ENCODE measurements around the gene LPA. TPM values are rescaled to one million over a fixed set of nuclear protein-coding genes. Genes with fewer than 3 reads are reported as not detected.

LPA gene
- total RNA-seq, 1 experiment from 2014 or later = not detected

DNA sequence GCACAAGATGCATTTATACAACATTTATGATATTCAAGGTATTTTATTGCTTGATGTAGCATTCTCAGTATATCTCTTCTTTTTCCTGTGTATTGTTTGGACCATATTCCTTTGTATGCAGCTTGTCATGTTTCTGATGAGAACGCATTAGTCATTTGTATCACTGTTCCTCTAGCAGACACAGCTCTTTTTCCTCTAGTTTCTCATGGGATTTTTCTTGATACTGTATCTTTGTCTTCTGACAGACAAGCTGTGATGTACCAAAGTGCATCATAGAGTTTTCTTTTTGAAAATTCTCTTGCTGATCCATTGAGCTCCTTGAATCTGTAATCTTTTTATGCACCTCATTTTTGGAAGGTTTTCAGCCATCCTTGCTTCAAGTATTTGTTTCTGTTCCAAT, 175.0 kb downstream of the LPA start:
- no peaks in the 10 kb centered on the region for H3K4me1 ChIP-seq (replicated peaks; ENCODE audit: insufficient read depth)
- ChIA-PET CTCF (no interaction called here), POLR2A (ENCODE audit: unreplicated experiment) (no interaction called here)
- BruUV-seq (replicated peaks) = no TSS peak
- H3K36me3 ChIP-seq (ENCODE audit: low read depth) = no peaks in the 10 kb centered on the region
- no peaks in the 10 kb centered on the region for H3K9me3 ChIP-seq (ENCODE audit: insufficient read depth, low read depth)
- H3K4me2 ChIP-seq = no peak overlapping the region
- H3K9me2 ChIP-seq (ENCODE audit: insufficient read depth) = no peaks in the 10 kb centered on the region
- no peak for DNase-seq
- no peak overlapping the region for H3K27ac ChIP-seq
- peaks cover 91% of the 10 kb centered on the region for H3K27me3 ChIP-seq (ENCODE audit: insufficient read depth, low read depth)
- H3K79me2 ChIP-seq (ENCODE audit: low read depth) = no peaks in the 10 kb centered on the region
- no peaks in the 10 kb centered on the region for H3F3A ChIP-seq (ENCODE audit: insufficient read depth, low read depth)
- TF ChIP-seq CTCF (conservative IDR thresholded peaks at IDR 0.05) (no peak), EZH2 (IDR thresholded peaks at IDR 0.05; ENCODE audit: low read depth) (no peak)
- intact Hi-C loops (cut with micrococcal nuclease; ENCODE audit: unreplicated experiment) = no loop called here
- no peak overlapping the region for H3K4me3 ChIP-seq
- no peak overlapping the region for H2AFZ ChIP-seq
- no peaks in the 10 kb centered on the region for H4K20me1 ChIP-seq (ENCODE audit: insufficient read depth)

DNA sequence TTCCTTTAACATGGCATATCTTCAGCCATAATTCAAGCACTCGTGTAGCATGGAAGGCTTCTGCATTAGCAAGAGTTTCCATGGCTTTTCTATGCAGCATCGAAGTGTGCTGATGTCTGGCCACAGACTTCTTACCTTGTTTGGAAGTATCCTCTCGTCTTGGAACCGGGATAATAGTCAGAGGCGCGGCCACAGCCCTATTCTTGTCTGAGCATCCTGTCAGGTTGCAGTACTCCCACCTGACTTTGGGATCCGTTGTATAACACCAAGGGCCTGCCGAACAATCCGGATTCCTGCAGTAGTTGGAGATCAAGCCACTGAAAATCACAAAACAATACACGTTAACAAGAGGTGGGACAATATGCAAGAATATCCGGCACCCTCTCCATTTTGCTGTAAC, 177.0 kb downstream of the LPA start:
- H3K36me3 ChIP-seq (ENCODE audit: low read depth) = no peaks in the 10 kb centered on the region
- H2AFZ ChIP-seq = no peak overlapping the region
- H3K4me2 ChIP-seq = no peak overlapping the region
- no peaks in the 10 kb centered on the region for H3F3A ChIP-seq (ENCODE audit: insufficient read depth, low read depth)
- H3K27me3 ChIP-seq (ENCODE audit: insufficient read depth, low read depth) = peaks cover 95% of the 10 kb centered on the region
- no peak overlapping the region for H3K4me3 ChIP-seq
- no peak for DNase-seq
- no peak overlapping the region for H3K27ac ChIP-seq
- no peaks in the 10 kb centered on the region for H3K4me1 ChIP-seq (replicated peaks; ENCODE audit: insufficient read depth)
- ChIA-PET POLR2A (ENCODE audit: unreplicated experiment) (no interaction called here), CTCF (no interaction called here)
- no peak for TF ChIP-seq EZH2 (IDR thresholded peaks at IDR 0.05; ENCODE audit: low read depth)
- TF ChIP-seq CTCF (conservative IDR thresholded peaks at IDR 0.05) = no peak
- H4K20me1 ChIP-seq (ENCODE audit: insufficient read depth) = no peaks in the 10 kb centered on the region
- no peaks in the 10 kb centered on the region for H3K79me2 ChIP-seq (ENCODE audit: low read depth)
- no peaks in the 10 kb centered on the region for H3K9me3 ChIP-seq (ENCODE audit: insufficient read depth, low read depth)
- BruUV-seq (replicated peaks) = no TSS peak
- H3K9me2 ChIP-seq (ENCODE audit: insufficient read depth) = no peaks in the 10 kb centered on the region
- intact Hi-C loops (cut with micrococcal nuclease; ENCODE audit: unreplicated experiment) = no loop called here

Other genes with a start within 250 kb of the LPA start
- not detected in 2 replicates for gene PLG, start 38.0 kb upstream of the LPA start, total RNA-seq (2021)

Measured in PC-9 (cell line).